IMR-90 (cell line): ENCODE data around the gene TMUB1.

Experiments used
- CEBPB ChIP-seq: IDR thresholded peaks from 2 replicates; pipeline ENCODE4 v1.6.1; 2012; ENCODE audit warnings: low read depth, low read length, improper control_type of control experiment
- FOS ChIP-seq: fragments of 150-350 bp; IDR thresholded peaks from 2 replicates; pipeline ENCODE4 v1.6.1; 2016; ENCODE audit warnings: low read depth, low read length
- RCOR1 ChIP-seq: IDR thresholded peaks from 2 replicates; pipeline ENCODE4 v1.6.1; 2012; ENCODE audit warnings: mild to moderate bottlenecking, low read length, improper control_type of control experiment; ENCODE audit not compliant: insufficient replicate concordance
- RFX5 ChIP-seq: IDR thresholded peaks from 2 replicates; pipeline ENCODE4 v1.8.0; 2012; ENCODE audit warnings: low read depth, mild to moderate bottlenecking, low read length, moderate library complexity
- TF ChIP-seq, protein P1 (sequence below): conservative IDR thresholded peaks from 2 replicates; pipeline ENCODE4 v1.5.1; 2012; ENCODE audit warnings: mild to moderate bottlenecking, low read depth, low read length, improper control_type of control experiment

DNA sequence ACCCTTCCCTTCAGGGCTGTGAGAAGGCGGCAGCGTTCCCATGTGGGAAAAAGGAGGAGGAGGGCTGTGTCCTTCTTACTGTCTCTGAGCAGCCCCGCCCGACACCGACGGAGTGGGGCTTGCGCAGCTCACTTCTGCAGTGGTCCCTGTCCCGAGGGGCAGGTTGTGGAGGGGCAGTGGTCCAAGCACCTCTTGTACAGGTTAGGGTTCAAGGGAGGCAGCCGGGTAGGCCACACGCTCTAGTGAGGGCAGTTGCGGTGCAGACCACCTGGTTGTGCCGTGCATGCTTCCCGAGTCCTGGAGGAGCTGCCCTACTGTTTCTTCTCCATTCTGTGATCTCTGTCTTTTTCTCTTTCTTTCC is 35.7 kb upstream of the TMUB1 start:
- no peak for TF ChIP-seq CEBPB
- TF ChIP-seq, protein P1, sequence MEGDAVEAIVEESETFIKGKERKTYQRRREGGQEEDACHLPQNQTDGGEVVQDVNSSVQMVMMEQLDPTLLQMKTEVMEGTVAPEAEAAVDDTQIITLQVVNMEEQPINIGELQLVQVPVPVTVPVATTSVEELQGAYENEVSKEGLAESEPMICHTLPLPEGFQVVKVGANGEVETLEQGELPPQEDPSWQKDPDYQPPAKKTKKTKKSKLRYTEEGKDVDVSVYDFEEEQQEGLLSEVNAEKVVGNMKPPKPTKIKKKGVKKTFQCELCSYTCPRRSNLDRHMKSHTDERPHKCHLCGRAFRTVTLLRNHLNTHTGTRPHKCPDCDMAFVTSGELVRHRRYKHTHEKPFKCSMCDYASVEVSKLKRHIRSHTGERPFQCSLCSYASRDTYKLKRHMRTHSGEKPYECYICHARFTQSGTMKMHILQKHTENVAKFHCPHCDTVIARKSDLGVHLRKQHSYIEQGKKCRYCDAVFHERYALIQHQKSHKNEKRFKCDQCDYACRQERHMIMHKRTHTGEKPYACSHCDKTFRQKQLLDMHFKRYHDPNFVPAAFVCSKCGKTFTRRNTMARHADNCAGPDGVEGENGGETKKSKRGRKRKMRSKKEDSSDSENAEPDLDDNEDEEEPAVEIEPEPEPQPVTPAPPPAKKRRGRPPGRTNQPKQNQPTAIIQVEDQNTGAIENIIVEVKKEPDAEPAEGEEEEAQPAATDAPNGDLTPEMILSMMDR, result no peak
- TF ChIP-seq RCOR1, result no peak
- no peak for TF ChIP-seq RFX5
- TF ChIP-seq FOS, result no peak
